PFSK-1 (cell line): Measurements from ENCODE around the gene PRMT7.

Experiments used
- FOXP2 ChIP-seq: optimal IDR thresholded peaks from 2 replicates; pipeline ENCODE3; 2011; ENCODE audit warnings: borderline replicate concordance, control low read depth, inconsistent platforms; ENCODE audit not compliant: insufficient read depth; ENCODE audit errors: extremely low read length, extremely low read depth
- POLR2AphosphoS5 ChIP-seq: IDR thresholded peaks from 2 replicates; pipeline ENCODE4 v1.6.1; 2012; ENCODE audit warnings: low read depth, mild to moderate bottlenecking, control low read depth, low read length, moderate library complexity
- REST ChIP-seq, 2 experiments: IDR thresholded peaks; 2 replicates each; pipeline versions ENCODE4 v1.6.1 to v1.8.0; 2011 to 2012; ENCODE audit warnings: low read depth in 2 of 2, low read length in 2 of 2, control low read depth in 1 of 2, inconsistent platforms in 1 of 2, mild to moderate bottlenecking in 1 of 2, moderate library complexity in 1 of 2; ENCODE audit not compliant: insufficient read depth in 1 of 2
- SIN3A ChIP-seq: IDR thresholded peaks from 2 replicates; pipeline ENCODE4 v1.6.1; 2012; ENCODE audit warnings: mild to moderate bottlenecking, low read length, moderate library complexity, borderline replicate concordance; ENCODE audit not compliant: insufficient read depth
- TAF1 ChIP-seq: IDR thresholded peaks from 2 replicates; pipeline ENCODE4 v1.6.1; 2012; ENCODE audit warnings: low read length, control low read depth, borderline replicate concordance; ENCODE audit not compliant: insufficient read depth

- TF ChIP-seq POLR2AphosphoS5: no peak
- TF ChIP-seq TAF1: no peak
- no peak for TF ChIP-seq FOXP2
- no peak for TF ChIP-seq REST (IDR thresholded peaks at IDR 0.05; ENCODE audit: insufficient read depth in 1 of 2, low read depth in 2 of 2, low read length in 2 of 2)
- TF ChIP-seq SIN3A: no peak
These were observed 34.6 kb downstream of the PRMT7 start for GRCh38 chr16:68345351-68345810.
